HCEC 1CT (cell line): ENCODE results near the gene ANKDD1A.

Source experiments
- DNase-seq: peaks from one replicate; pipeline ENCODE4 v3.0.0-alpha.2; 2017

ANKDD1A gene

DNA sequence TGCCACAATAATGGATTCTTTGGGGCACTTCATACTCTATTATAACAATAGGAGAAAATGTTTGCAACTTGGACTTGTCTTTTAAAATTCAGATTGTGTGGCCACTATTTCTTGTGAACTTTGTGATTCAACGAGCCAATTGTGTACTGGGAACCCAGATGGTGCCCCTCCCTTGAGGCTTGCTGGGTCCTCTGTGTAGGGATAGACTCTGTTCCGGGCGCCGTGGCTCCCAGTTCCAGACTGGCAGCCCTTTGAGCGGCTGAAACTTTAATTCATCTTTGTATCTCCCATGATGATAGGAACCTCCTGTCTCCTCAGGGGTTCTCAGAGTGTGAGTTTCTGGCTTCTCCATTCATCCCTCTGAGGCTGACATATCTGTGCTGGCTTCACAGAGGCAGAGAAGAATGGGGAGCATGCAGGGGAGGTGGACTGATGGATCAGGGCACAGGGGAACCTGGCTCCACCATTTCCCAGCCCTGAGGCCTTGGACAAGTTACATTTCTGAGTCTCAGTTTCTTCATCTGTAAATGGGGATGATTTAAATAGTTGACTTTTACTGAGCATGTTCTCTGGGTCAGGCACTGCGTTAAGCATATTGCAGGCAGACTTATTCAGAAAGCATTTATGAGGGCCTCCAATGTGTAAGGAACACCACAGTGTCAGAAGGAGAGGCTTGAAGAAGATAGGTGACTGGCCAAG, 15.2 kb upstream of the ANKDD1A start:
- DNase-seq = no peak

DNA sequence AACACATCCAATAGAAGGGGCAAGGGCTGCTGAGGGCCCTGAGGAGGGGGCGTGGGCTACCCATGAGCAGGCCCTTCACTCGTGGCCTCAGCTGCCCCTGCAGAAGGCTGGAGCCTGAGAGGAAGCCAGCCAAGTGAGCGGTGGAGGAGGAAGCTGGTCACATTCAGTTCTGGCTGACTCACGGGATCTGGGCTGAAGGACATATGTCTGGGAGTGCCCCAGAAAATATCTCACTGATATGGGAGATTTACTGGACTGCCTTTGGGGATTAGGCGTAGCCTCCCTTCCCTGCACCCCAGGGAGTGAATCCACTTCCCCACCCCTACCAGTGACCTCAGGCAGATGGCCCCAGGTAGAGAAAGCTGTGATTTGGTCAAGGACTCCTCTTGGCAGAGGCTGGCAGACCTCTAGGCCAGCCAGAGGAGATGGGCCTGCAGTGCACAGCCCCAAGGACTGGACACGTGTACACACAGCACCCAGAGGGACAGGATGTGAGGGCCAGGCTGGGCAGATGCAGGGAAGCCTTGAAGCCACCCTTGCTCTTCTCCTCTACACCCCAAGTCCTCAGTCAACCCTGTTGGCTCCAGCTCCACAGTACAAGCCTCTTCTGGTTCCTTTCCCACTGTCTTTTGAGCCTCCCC, 14.2 kb upstream of the ANKDD1A start:
- peak; percentile 75 for DNase-seq

DNA sequence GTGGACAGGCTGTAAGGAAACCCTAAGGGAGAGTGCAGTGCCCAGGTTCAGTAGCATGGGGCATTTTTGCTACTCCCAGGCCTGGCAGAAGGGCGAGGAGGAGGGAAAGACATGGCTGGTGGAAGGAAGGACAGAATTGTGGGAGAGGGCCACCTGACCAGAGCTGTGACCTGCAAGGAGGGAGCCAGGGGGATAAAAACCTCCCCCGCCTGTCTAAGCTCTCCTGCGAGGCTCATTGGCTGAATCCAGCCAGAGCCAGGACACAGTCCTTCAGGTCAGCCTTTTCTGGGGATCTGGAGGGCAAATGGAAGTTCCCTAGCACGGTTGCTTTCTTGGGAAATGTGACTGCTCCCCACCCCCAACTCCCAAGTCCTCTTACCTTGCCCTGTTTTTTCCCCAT, 13.3 kb upstream of the ANKDD1A start:
- DNase-seq = no peak

DNA sequence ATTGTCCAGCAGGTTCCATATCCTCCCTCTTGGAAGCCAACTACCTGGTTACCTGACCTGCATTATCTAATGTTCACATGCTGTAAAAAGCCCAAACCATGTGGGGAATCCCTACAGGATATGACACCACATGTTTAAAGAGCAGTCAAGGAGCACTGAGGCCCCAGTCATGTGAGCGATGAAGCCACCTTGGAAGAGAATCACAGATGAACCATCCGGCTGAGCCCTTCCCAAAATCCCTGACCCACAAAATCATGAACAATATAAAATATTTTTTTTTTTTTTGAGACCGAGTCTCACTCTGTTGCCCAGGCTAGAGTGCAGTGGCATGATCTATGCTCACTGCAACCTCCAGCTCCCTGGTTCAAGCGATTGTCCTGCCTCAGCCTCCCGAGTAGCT, 10.6 kb upstream of the ANKDD1A start:
- DNase-seq = no peak

DNA sequence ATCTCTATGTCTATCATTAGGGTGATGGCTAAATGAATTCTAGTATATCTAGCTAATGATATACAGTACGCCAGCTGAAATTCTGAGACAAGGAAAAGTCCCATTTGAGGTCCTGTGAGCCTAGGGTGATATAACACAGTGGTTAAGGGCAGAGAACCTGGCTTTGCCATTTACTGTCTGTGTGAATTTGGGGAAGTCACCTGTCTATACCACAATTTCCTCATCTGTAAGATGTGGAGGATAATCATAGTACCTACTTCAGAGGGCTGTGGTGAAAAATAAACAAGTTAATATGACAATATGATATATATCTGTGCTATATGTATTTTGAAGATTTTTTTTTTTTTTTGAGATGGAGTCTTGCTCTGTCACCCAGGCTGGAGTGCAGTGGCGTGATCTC, 9.8 kb upstream of the ANKDD1A start:
- DNase-seq = no peak

DNA sequence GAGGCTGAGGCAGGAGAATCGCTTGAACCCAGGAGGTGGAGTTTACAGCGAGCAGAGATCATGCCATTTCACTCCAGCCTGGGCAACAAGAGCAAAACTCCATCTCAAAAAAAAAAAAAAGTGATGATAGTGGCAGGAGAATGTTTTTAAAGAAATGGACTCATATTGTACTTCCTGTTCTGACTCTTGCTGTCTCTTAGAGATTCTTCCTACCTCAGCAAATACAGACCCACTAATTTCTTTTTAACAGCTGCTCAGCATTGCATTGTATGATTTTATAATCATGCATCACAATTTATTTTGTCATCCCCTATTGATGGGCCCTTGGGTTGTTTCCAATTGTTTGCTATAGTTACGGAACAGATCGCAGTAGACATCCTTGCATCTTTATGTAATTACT, 8.8 kb upstream of the ANKDD1A start:
- no peak for DNase-seq

DNA sequence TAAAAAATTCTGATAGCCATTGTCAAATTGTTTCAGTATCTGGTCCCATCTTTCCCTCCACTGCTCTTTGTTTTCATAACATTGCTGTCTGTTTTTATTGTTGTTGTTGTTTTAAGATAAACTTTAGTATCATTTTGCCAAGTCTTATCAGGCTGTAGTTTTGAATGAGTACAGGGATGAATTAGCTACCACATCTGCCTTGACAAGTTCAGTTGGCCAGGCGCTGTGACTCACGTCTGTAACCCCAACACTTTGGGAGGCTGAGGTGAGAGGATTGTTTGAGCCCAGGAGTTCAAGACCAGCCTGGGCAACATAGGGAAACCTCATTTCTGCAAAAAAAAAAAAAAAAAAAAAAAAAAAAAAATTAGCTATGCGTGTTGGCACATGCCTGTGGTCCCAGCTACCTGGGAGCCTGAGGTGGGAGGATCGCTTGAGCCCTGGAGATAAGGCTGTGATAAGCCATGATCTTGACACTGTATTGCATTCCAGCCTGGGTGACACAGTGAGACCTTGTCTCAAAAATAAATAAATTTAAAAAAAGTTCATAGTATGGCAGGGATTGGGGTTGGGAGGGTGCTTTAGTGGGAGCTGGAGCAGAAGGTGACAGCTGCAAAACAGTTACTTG, 8.3 kb upstream of the ANKDD1A start:
- DNase-seq = no peak

DNA sequence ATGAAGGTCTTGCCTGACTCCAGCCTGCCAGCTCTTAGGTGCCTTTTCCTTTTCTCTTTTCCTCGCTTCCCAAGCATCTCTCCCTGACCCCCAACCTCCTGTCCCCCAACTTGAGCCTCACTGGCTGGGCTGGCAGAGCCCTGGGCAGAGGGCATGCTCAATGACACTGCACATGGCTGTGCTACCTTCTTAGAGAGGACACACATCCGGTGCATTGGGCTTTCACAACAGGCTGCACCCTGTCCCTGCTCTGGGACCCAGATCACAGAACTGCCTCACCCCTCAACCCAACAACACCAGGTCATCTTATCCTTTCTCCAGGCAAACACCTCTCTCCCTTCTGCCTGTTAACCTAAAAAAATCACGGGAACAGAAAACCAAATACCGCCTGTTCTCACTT, 7.5 kb upstream of the ANKDD1A start:
- DNase-seq = no peak

DNA sequence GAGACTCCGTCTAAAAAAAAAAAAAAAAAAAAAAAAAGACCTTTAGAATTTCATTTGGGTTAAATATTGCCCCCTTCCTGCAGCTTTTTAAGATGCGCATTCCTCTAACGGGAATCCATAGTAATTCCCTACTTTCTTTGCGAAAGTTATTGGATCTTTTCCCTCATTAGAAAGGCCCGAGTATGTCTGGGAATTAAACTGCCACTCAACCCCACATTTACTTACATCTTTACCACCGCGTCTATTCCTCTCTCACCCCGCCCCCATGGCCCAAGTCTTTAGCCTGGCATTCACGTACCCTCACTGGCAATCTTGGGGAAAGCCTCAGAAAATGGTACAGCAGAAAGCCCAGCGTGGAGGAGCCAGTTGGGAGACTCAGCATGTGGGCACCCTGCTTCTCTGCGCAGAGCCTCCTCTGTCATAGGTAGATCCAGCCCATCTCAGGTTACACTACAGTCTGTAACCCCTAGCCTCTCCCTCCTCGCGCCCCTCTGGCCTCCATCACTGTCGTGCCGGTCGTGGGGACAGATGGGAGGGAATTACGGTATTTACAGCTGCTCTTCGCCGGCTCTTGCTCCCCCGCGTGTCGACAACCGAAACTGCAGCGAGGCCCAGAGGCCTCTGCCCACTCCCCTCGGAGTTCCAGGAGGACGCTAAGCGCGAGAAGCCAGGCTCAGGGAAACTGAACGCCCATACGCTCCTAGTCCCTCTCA, 6.4 kb upstream of the ANKDD1A start:
- peak; percentile 56 for DNase-seq

DNA sequence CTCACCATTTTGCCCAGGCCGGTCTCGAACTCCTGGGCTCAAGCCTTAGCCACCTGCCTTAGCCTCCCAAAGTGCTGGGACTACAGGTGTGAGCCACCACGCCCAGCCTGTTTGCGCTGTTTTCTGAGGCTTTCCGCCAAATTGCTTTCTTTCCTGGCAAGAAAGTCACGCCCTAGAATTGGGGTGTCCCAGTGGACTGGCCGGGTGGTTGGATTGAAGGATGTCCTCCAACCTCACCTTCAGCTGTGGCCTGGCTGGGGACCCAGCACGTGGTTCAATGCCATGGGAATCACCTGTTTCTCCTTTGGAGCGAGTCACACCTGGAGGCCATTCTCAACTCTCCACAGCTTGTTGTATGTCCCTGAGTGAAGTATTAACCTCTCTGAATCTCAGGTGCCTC, 5.8 kb upstream of the ANKDD1A start:
- DNase-seq = no peak

DNA sequence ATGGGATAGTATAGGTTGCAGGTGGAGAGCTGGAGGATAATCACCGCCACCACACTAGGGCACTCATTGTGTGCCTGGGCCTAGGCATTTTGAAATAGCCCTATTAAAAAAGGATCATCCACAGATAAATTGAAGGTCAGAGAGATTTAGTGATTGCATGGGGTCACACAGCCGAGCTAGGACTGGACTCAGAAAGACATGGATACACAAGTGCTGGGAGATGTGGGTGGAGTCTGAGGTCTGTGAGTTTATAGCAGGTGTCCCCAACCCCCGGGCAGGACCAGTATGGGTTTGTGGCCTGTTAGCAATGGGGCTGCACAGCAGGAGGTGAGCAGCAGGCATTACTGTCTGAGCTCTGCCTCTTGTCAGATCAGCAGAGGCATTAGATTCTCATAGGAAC, 5.3 kb upstream of the ANKDD1A start:
- DNase-seq = no peak

DNA sequence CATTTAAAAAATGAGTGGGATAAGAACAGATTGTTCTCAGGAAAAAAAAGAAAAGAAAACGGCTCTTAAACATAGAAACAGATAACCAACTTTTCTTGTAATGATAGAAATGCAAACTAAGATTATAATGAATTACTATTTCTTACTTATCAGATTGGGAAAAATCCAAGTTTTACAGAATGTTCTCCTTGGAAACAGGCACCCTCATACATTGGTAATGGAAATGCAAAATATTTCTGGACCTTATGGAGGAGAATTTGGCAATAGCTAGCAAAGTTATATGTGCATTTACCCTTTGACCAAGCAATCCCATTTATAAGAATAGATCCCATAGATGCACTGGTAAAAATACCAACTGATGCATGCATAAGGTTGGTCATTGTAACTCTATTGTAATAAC, 3.7 kb upstream of the ANKDD1A start:
- no peak for DNase-seq

DNA sequence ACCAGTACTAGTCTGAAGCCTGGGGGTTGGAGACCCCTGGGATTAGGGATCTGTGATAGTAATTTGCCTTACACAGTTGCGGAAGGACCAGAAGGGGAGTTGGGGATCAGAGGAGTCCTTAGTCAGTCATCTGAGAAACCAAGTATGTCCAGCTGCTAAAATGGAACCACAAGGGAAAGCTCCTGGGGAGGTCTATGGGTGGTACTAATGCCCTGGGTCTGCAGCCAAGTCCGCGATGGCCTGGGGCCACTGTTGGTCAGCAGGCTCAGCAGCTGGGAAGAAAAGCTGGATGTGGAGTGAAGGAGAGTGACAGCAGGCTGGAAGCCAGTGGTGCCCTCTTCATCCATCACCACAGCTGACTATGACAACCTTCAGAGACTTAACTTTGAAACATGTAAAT, 2.2 kb upstream of the ANKDD1A start:
- DNase-seq = no peak

DNA sequence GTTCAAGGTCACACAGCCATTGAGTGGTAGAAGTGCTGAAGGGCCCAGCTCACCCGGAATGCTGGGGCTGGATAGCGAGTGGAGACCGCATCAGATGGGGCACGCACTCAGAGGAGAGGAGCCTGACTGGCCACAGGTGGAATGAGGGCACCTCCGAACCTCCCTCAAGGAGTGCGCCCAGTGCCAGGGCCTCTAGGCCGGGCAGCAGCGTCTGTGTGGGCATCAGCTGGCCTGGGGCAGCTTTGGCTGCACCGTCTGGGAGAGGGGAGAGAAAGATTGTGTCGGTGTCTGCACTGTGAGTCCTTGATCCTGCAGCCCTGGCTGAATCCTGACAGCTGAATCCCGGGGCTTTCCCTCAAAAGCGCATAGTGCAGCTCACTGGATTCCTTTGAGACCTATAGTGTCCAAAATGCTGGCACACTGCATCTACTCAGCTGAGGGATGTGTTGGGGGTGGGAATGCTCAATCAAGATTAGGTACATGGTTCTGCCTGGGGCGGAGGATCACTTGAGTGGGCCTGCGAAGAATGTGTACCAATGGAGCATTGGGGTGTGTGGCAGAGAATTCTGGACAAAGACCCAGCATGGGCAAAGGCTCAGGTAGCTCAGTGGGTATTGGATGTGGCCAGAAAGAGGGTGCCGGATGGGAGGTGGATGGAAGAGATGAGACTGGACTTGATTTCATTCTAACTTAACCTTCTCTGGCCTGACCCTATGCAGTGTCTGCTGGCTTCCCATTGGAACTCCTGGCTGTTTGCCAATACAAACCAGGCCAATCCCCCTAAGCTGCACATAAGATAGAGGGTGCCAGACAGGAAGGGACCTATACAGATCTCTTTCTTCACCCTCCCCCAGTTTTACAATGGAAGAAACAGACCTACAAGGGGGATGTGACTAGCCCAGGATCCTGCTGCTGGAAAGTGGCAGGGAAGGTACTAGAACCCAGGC, 950 bp downstream of the ANKDD1A start:
- no peak for DNase-seq

DNA sequence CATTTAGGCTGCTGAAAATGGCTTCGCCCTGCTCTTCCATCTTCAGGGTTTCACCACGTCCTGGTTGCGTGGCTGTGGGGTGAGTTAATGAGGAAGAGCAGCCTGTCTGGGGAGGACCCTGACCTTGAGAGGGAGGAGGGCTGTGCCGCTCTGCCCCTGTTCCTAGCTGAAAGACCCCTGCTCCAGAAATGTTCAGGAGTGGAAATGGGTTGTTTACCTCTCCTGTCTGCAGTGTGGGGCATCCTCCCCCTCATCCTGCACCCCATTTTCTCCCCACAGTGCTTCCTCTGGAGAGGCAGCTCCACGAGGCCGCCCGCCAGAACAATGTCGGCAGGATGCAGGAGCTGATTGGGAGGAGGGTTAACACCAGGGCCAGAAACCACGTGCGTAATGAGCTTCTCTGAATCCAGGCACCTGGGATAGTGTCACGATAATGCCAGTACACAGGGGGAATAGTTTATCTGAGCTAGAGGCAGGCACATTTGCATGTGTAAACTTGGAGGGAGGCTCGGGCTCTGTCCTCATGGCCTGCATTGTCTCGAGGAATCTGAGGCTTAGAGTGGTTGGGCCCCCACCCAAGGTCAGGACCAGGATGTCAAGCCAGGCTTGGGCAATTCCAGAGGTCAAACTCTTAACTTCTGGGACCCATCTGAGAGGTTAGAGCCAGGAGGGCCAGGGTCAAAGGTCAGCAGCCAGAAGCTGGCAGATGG, 4.0 kb downstream of the ANKDD1A start:
- DNase-seq = no peak

DNA sequence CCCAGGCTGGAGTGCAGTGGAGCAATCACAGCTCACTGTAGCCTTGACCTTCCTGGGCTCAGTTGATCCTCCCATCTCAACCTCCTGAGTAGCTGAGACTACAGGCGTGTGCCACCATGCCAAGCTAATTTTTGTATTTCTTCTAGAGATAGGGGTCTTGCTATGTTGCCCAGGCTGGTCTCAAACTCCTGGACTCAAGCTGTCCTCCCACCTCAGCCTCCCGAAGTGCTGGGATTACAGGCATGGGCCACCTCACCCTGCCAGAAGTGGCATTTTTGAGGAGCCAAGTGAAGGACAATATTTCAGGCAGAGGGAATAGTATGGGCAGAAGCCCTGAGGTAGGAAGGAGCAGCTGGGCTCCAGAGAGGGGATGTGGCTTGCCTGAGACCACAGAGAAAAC, 4.7 kb downstream of the ANKDD1A start:
- DNase-seq = no peak

DNA sequence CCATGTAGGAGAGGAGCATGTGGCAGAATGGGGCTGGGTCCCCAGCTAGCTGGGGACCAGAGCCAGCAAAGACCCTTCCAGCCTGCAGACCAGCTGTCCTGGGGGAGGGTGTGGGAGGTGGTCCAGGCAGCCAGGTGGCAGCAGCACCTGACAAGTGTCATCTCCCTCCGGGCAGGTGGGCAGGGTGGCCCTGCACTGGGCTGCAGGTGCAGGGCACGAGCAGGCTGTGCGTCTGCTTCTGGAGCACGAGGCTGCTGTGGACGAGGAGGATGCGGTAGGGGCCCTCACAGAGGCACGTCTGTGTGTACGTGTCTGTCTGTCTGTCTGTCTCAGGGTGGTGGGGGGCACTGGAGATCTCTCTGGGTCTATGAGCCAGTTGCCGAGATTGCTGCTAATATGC, 5.5 kb downstream of the ANKDD1A start:
- DNase-seq = no peak

DNA sequence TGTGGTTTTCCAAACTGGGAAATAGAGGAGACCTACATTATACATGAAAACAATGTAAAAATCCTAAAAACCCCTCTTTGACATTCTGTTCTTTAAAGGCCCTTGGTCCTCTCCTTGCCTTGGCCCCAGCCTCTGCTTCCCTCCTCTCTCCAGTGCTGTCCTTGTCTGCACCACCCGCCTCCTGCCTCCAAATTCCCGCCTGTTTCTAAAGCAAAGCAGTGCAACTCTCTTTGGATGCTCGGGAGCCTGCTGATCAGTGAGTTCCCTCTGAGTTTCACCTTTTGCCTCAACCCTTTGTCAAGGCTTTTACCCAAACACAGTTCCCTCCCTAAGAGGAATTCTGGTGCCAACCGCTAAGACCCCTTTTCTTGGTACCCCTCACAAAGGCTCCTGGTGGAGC, 8.0 kb downstream of the ANKDD1A start:
- DNase-seq = no peak

DNA sequence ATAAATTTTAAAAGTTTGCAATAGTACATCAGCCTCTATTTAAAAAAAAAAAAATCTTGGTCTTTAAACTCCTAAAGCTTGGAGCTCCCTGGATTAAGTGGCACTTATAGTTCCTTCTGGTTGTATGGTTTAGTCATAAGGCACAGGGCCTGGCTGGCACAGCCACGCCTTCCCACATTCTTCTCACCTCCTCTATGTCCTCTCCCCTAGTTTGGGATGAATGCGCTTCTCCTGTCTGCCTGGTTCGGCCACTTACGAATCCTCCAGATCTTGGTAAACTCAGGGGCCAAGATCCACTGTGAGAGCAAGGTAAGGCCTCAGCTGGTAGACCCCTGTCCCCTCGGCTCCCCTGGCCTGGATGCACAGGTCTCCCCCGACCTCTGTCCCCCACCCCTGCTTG, 10.0 kb downstream of the ANKDD1A start:
- DNase-seq = no peak

DNA sequence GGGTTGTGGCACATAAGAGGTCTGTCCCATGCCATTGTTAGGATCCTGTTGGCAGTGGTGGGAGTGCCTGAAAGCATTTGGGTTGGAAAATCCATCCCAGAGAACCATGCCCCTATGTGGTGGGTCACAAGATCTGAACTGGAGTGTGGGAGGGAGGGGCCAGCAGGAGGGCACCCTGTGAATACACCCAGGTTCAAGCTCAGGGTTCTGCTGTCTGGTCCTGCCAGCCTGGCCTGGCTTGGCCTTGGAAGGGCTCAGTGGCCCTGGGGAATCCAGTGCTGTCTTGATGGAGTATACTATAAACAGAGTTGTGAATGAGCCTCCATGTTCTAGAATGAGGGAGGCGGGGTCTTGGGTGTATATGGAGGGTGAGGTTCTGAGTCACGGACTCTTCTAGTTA, 11.8 kb downstream of the ANKDD1A start:
- no peak for DNase-seq

DNA sequence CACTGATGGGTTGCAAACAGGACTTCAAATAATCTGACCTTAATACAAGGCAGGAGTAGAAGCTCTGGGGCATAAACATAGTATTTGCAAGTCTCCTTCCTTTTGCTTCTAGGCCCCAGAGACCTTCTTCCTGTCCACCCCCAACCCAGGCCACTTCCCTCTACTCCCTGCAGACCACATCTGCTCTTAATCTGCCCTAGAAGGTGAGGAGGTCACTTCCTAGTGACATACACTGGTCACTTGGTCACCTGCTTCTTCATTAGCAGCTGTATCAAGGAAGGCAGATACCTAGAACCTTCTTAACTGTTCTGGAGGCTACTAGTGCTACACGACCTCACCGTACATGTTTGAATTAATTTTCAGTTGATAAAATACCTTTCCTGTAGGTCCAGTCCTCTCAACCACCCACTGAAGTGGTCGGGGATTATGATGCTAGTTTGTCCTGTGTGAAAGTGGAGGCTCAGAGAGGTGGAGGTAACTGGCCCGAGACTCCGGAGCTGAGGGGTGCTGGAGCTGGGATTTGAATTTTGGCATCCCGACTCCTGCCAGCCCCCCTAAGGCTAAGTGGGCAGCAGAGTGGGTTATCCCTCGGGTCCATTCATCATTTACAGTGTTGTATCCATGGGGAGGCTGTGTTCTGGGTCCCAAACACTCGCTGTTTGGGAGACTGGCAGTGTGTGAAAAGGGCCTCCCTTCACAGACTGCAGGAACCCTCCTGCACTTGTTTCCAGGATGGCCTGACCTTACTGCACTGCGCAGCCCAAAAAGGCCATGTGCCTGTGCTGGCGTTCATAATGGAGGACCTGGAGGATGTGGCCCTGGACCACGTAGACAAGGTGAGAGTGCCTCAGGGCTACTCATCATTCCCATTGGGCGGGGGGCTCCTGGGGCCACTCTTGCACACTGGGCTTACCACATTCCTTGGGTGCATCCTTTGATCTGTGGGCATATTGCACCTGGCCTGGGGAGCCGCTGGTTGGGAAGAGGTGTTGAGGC, 13.9 kb downstream of the ANKDD1A start:
- no peak for DNase-seq
